Thoracic aorta (tissue), 2 donors: ENCODE data around the gene EFL1. TPM values are rescaled to one million over a fixed set of nuclear protein-coding genes. Genes with fewer than 3 reads are reported as not detected.
"Not testable (repeated sequence)": the region's sequence is repeated elsewhere in the genome, so short reads cannot be mapped to it uniquely, and the experiment has no call there.

Source experiments
- ATAC-seq: fragments of 150-250 bp; one replicate; pipeline ENCODE4 v1.8.0; 2017; ENCODE audit warnings: low read depth; ENCODE audit not compliant: insufficient number of reproducible peaks, low FRiP score
- DNase-seq: peaks from one replicate; pipeline ENCODE4 v3.0.0-alpha.2; 2020; ENCODE audit warnings: low spot score
- H3K27ac ChIP-seq, 2 donors: fragments of 200-600 bp; sonication (generic); 1 replicate in 1 of 2; 2 replicates in 1 of 2; pipeline ENCODE4 v1.5.1; 2016; ENCODE audit warnings: mild to moderate bottlenecking in 2 of 2, moderate library complexity in 2 of 2
- H3K27me3 ChIP-seq: fragments of 200-600 bp; sonication (generic); replicated peaks from 2 replicates; pipeline ENCODE4 v1.6.0; 2016; ENCODE audit warnings: mild to moderate bottlenecking; ENCODE audit not compliant: insufficient read depth
- H3K36me3 ChIP-seq: fragments of 200-600 bp; sonication (generic); one replicate; pipeline ENCODE4 v1.5.1; 2016
- H3K4me1 ChIP-seq, 2 donors: fragments of 200-600 bp; sonication (generic); 1 replicate in 1 of 2; 2 replicates in 1 of 2; pipeline versions ENCODE4 v1.5.1 to v1.6.0; 2016; ENCODE audit warnings: low read depth in 2 of 2, mild to moderate bottlenecking in 1 of 2; ENCODE audit not compliant: control insufficient read depth in 1 of 2
- H3K4me3 ChIP-seq: fragments of 200-600 bp; sonication (generic); 2 replicates; pipeline ENCODE4 v1.5.1; 2016; ENCODE audit warnings: mild to moderate bottlenecking
- H3K9me3 ChIP-seq: fragments of 200-600 bp; sonication (generic); 2 replicates; pipeline ENCODE4 v1.5.1; 2016
- CTCF ChIP-seq: fragments of 200-600 bp; sonication (generic); IDR thresholded peaks from one replicate; pipeline ENCODE4 v1.5.1; 2019; ENCODE audit warnings: antibody characterized with exemption
- total RNA-seq, 2 donors: library from RNA; depleted of rRNA; stranded (reverse); fragments of >200 nt; gene quantifications; one replicate each; pipeline versions ENCODE4 v1.1.0 to v1.2.3, GENCODE V29; 2016

EFL1 gene
- total RNA-seq, 2 donors from 2014 or later: 9.2 to 20.2 TPM

- H3K36me3 ChIP-seq: no peaks in the 10 kb centered on the region
- H3K9me3 ChIP-seq: no peaks in the 10 kb centered on the region
- H3K27ac ChIP-seq: no peak overlapping the region
- ATAC-seq: no peak
- H3K4me1 ChIP-seq: no peaks in the 10 kb centered on the region
- TF ChIP-seq CTCF: no peak
- no peak for DNase-seq
- H3K27me3 ChIP-seq: no peaks in the 10 kb centered on the region
- no peak overlapping the region for H3K4me3 ChIP-seq
These were observed 66.2 kb downstream of the EFL1 start for GRCh38 chr15:82196353-82196752.

GRCh38 chr15:82195818-82196217, 66.7 kb downstream of the EFL1 start:
- not testable (repeated sequence) for H3K4me1 ChIP-seq, H3K36me3 ChIP-seq, H3K27me3 ChIP-seq, H3K9me3 ChIP-seq, H3K4me3 ChIP-seq, H3K27ac ChIP-seq, ATAC-seq, DNase-seq

- not testable (repeated sequence) for H3K36me3 ChIP-seq, ATAC-seq, H3K9me3 ChIP-seq
These were observed 68.0 kb downstream of the EFL1 start for GRCh38 chr15:82194488-82194887.

GRCh38 chr15:82193435-82193834, 69.1 kb downstream of the EFL1 start:
- H3K9me3 ChIP-seq, H3K27ac ChIP-seq, H3K4me1 ChIP-seq, ATAC-seq, H3K4me3 ChIP-seq, H3K36me3 ChIP-seq, DNase-seq, H3K27me3 ChIP-seq: not testable (repeated sequence)

More at GRCh38 chr15:82194488-82194887, 68.0 kb downstream of the EFL1 start:
- not testable (repeated sequence) for H3K27me3 ChIP-seq, H3K4me3 ChIP-seq, DNase-seq, H3K27ac ChIP-seq, H3K4me1 ChIP-seq

- DNase-seq, ATAC-seq, H3K4me1 ChIP-seq, H3K9me3 ChIP-seq, H3K36me3 ChIP-seq, H3K4me3 ChIP-seq, H3K27me3 ChIP-seq, H3K27ac ChIP-seq: not testable (repeated sequence)
These were observed 70.1 kb downstream of the EFL1 start for GRCh38 chr15:82192394-82192793.

- Histone ChIP-seq H3K9me3 (no peaks in the 10 kb centered on the region), H3K36me3 (no peaks in the 10 kb centered on the region), H3K4me3 (no peak overlapping the region), H3K27ac (no peak overlapping the region), H3K27me3 (no peaks in the 10 kb centered on the region), H3K4me1 (peaks cover 9 to 24% of the 10 kb centered on the region in 2 donors)
- ATAC-seq: no peak
- no peak for TF ChIP-seq CTCF
- DNase-seq: no peak
These were observed 75.7 kb downstream of the EFL1 start for GRCh38 chr15:82186719-82187406.

- DNase-seq (no peak), ATAC-seq (no peak)
- Histone ChIP-seq H3K36me3 (no peaks in the 10 kb centered on the region), H3K4me1 (peaks cover 9 to 24% of the 10 kb centered on the region in 2 donors), H3K27ac (no peak overlapping the region), H3K27me3 (no peaks in the 10 kb centered on the region), H3K9me3 (no peaks in the 10 kb centered on the region), H3K4me3 (no peak overlapping the region)
- no peak for TF ChIP-seq CTCF
These were observed 76.4 kb downstream of the EFL1 start for GRCh38 chr15:82186161-82186560.
